Bone marrow (tissue), 2 donors: ENCODE measurements around the gene ELAC2.

Experiments used
- DNase-seq, 2 donors: peaks; one replicate each; lab custom pipeline; 2025; lab: John Stamatoyannopoulos, UW

ELAC2 gene

GRCh38 chr17:13016881-13017654, 759 bp downstream of the ELAC2 start:
- DNase-seq, result no peak

- no peak for DNase-seq
Observed at GRCh38 chr17:13014801-13015200, 3.0 kb downstream of the ELAC2 start.

DNA sequence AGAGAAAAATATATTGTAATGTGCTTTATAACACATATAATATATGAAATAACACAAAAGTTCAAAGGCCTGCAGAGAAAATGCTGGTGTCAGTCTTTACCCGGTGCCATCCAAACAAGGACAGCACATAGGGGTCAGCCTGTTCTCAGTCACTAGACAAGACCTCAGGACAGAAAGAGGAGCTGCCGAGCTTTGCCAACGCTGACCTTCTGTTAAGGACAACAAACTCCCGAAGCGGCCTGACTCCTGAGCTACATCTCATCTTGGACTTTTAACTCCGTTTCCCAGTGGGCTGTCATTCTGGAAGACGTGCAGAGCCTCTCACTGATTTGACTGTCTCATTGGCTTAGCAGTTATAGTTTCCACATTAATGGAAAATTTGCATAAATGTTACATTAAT, 6.9 kb downstream of the ELAC2 start:
- no peak for DNase-seq

DNA sequence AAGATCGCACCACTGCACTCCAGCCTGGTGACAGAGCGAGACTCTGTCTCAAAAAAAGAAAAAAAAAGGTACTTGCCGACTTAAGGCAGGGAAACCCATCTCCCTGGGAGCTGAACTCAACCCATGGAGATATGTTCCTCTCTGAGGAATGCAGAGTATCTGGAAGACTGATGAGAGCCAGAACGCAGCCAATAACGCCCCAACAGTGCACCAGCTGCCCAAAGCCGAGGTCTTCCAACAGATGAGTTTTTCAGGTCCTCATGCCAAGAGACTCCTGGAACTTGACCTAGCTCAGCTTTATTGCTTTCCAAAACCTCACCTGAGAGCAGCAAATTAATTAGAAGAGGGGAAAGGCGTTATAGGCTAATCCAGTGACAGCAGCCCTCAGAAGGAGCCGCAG, 9.4 kb downstream of the ELAC2 start:
- DNase-seq, result no peak

GRCh38 chr17:13005530-13005929, 12.3 kb downstream of the ELAC2 start:
- DNase-seq, result no peak

GRCh38 chr17:13004336-13004735, 13.5 kb downstream of the ELAC2 start:
- DNase-seq, result no peak

- DNase-seq, result no peak
Observed at GRCh38 chr17:13003927-13004326, 13.9 kb downstream of the ELAC2 start.

- no peak for DNase-seq
Observed at GRCh38 chr17:13003454-13003851, 14.4 kb downstream of the ELAC2 start.

DNA sequence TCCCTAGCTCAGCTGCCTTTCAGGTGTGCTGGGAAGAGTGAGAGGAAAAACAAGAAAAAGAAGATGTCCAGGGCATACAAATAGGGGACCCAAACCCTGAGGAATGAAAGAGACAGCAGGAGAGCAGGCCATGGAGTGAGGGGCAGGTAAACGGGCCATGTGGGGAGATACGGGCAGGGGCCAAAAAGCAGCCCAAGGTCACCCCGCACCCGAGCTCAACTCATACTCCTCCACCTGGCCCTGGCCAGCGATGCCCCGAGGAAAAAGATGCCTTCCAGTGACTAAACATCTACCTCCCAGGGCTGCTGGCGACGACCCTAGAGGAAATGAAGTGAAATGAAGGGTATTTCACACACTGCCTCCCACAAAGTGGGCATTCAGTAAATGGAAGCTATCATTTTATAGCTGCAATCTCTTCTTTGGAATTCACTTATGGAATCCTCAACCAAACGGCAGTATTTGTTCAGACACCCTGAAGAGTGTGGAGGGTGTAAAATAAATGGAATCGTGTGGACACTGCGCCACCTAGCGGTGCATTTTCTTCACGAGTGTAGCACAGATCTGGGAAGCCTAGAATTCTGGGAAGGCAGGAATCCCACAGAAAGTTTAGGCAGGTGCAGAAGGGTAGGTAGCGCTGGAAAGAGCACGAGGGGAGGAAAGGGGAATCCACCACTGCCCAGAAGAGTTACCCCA, 14.9 kb downstream of the ELAC2 start:
- DNase-seq, result peak in 1 of 2 donors; percentile 1

- DNase-seq, result no peak
Observed at GRCh38 chr17:13001991-13002615, 15.7 kb downstream of the ELAC2 start.

GRCh38 chr17:13000561-13000960, 17.3 kb downstream of the ELAC2 start:
- no peak for DNase-seq

GRCh38 chr17:12998874-12999273, 19.0 kb downstream of the ELAC2 start:
- no peak for DNase-seq

GRCh38 chr17:12998461-12998860, 19.4 kb downstream of the ELAC2 start:
- no peak for DNase-seq

GRCh38 chr17:12996941-12997340, 20.9 kb downstream of the ELAC2 start:
- DNase-seq, result no peak

- DNase-seq, result no peak
Observed at GRCh38 chr17:12996357-12996756, 21.5 kb downstream of the ELAC2 start.

- DNase-seq, result no peak
Observed at GRCh38 chr17:12995896-12996295, 21.9 kb downstream of the ELAC2 start.

- no peak for DNase-seq
Observed at GRCh38 chr17:12995106-12995895, 22.5 kb downstream of the ELAC2 start.

GRCh38 chr17:12994341-12995074, 23.3 kb downstream of the ELAC2 start:
- DNase-seq, result no peak

- no peak for DNase-seq
Observed at GRCh38 chr17:12993631-12994030, 24.2 kb downstream of the ELAC2 start.

DNA sequence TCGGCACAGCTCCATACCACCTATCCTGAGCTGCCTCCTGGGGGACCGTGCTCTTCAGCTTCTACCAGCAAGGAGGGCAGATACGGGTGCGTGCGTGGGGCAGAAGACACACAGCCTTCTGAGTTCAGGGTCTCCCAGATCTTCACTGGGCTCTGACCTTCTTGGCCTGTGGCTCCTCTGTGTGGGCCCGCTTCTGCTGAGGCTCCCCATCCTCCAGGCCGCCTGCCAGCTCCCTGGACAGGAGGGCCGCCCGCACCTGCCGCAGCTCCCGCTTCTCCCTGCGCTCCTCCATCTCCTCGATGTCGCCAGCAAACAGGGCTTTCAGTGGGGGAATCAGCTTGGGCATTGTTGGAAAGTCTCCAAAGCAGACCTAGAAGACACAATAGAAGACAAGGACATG, 25.2 kb downstream of the ELAC2 start:
- no peak for DNase-seq

- DNase-seq, result no peak
Observed at GRCh38 chr17:12990926-12991325, 26.9 kb downstream of the ELAC2 start.
